GM12892 (cell line): Measurements from ENCODE around the gene RAPGEF2.

ENCODE experiments used
- POLR2AphosphoS5 ChIP-seq: IDR thresholded peaks from 2 replicates; pipeline ENCODE4 v1.6.1; 2011; ENCODE audit warnings: low read depth, low read length, control low read depth
- TAF1 ChIP-seq: IDR thresholded peaks from 2 replicates; pipeline ENCODE4 v1.6.1; 2011; ENCODE audit warnings: low read depth, mild to moderate bottlenecking, control low read depth, low read length, borderline replicate concordance

DNA sequence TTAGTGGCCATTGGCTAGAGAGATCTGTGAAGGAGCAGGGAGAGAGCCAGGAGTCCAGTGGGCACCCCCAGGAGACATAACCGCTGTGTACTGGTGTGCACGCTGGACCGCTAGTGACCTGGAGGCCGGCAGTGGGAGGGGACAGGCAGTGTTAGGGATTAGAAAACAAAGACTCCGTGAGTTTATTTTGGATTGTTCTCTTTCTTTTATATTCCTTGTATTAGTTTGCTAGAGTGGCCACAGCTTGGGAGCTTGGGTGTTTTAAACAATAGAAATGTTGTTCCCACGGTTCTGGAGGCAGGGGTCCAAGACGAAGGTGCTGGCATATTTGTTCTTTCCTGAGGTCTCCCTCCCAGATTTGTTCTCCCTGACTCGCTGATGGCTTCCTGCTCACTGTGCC lies 266.4 kb downstream of the RAPGEF2 start:
- no peak for TF ChIP-seq POLR2AphosphoS5
- no peak for TF ChIP-seq TAF1
